ENCODE measurements around the gene NCAPD3. TPM values are rescaled to one million over a fixed set of nuclear protein-coding genes. Genes with fewer than 3 reads are reported as not detected.

Gene NCAPD3, protein sequence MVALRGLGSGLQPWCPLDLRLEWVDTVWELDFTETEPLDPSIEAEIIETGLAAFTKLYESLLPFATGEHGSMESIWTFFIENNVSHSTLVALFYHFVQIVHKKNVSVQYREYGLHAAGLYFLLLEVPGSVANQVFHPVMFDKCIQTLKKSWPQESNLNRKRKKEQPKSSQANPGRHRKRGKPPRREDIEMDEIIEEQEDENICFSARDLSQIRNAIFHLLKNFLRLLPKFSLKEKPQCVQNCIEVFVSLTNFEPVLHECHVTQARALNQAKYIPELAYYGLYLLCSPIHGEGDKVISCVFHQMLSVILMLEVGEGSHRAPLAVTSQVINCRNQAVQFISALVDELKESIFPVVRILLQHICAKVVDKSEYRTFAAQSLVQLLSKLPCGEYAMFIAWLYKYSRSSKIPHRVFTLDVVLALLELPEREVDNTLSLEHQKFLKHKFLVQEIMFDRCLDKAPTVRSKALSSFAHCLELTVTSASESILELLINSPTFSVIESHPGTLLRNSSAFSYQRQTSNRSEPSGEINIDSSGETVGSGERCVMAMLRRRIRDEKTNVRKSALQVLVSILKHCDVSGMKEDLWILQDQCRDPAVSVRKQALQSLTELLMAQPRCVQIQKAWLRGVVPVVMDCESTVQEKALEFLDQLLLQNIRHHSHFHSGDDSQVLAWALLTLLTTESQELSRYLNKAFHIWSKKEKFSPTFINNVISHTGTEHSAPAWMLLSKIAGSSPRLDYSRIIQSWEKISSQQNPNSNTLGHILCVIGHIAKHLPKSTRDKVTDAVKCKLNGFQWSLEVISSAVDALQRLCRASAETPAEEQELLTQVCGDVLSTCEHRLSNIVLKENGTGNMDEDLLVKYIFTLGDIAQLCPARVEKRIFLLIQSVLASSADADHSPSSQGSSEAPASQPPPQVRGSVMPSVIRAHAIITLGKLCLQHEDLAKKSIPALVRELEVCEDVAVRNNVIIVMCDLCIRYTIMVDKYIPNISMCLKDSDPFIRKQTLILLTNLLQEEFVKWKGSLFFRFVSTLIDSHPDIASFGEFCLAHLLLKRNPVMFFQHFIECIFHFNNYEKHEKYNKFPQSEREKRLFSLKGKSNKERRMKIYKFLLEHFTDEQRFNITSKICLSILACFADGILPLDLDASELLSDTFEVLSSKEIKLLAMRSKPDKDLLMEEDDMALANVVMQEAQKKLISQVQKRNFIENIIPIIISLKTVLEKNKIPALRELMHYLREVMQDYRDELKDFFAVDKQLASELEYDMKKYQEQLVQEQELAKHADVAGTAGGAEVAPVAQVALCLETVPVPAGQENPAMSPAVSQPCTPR (N-terminal part only)
- total RNA-seq: 6.2 and 11.4 TPM in 2 replicates

DNA sequence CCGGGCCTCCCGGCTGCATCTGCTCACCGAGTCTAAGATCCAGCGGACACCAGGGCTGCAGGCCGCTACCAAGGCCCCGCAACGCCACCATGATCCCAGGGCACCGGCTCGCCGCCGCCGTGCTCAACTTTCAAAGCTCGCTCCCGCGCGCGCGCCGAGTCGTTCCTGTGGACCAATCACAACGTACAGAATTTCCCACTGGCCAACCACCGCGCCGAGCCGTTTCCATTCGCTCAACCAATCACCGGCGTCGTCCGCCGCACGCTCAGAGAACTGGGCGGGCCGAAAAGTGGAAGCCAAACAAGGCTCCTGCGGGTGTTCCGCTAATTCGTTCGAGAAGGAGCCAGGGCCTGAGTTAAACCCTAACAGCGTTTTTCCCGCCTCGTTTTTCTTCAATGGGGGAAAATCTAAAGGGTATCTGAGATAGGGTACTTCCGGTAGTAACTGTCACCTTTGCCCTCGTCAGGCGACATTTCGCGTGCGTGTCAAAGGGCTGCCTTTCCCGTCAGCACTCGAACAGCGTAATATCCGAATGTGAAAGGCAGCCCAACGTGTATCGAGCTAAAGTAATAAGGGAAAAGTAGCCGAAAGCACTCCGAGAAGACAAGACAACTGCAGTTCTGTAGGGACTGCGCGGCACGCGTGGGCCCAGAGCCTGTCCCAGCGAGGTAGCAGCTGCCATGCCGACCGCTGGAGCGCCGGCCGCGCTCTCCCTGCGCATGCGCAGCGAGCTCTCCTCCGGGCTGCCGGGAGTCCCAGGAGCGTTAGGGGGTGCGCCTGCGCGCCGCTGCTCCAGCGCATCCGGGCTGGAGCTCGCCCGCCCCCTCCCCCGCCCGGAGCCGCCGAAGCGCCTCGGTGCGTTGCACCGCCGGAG, at the start of gene NCAPD3, which contains the start of gene VPS26B:
NCAPD3 (minus strand) TSS at position 132 of the 874 bp plus-strand sequence; CDS start at position 91, 41 bp downstream.
VPS26B (plus strand) TSS at position 836 of the 874 bp plus-strand sequence. CDS start 452 bp downstream, outside the sequence.

DNA sequence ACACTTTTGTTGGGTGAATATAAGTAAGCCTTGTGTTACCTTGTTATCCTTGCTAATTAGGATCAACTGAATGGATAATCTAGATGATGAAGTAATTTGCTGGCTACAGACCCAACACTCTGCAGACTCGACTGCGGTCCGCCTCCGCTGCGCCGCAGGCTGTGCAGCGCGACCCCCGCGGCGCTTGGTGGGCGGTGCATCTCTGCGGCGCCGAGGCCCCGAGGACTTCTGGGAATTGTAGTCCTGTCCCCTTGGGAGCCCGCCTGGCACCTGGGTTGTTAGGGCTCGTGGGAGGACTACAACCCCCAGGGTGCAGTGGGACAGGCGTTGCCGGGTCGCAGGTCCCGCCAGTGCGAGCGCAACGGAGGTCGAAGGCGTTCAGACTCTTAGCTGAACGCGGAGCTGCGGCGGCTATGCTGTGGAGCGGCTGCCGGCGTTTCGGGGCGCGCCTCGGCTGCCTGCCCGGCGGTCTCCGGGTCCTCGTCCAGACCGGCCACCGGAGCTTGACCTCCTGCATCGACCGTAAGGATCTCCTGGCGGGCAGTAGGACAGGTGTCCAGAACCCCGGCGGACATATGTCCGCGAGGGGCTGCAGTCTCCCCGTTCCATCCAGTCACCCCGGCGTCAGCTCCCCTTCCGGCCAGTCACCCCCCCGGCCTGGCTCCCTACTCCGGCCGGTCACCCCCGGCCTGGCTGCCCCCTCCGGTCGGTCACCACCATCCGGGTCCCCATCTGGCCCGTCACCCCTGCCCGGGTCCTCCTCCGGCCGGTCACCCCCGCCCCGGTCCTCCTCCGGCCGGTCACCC, 29.6 kb upstream of the NCAPD3 start, which contains the start of the genes ACAD8 and THYN1:
ACAD8 (plus strand) TSS at position 381 of the 806 bp plus-strand sequence; CDS start at position 414, 33 bp downstream.
THYN1 (minus strand) TSS at position 165 of the 806 bp plus-strand sequence. CDS start 470 bp downstream, outside the sequence.

Other genes starting within 250 kb of the NCAPD3 start
- gene JAM3, start 154.9 kb downstream of the NCAPD3 start, total RNA-seq: 46.6 and 47.7 TPM in 2 replicates
- 42.4 and 46.0 TPM in 2 replicates for gene VPS26B, start 704 bp upstream of the NCAPD3 start, total RNA-seq
- gene THYN1, start 29.4 kb upstream of the NCAPD3 start, total RNA-seq: 27.7 and 45.9 TPM in 2 replicates
- 13.2 and 18.8 TPM in 2 replicates for gene ACAD8, start 29.6 kb upstream of the NCAPD3 start, total RNA-seq
- not detected in 2 replicates for gene GLB1L3, start 52.4 kb upstream of the NCAPD3 start, total RNA-seq
- gene GLB1L2, start 108.0 kb upstream of the NCAPD3 start, total RNA-seq: 0.51 and 0.70 TPM in 2 replicates
- gene B3GAT1, start 188.3 kb upstream of the NCAPD3 start, total RNA-seq: not detected in 2 replicates